Measurements from ENCODE around the gene IL9.

The IL9 gene

GRCh38 chr5:135894789-135895188 is 852 bp downstream of the IL9 start:
- no peak for TF ChIP-seq CTCF (IDR thresholded peaks at IDR 0.05; ENCODE audit: insufficient read depth, low read depth, low read length, missing control alignments)
- DNase-seq (ENCODE audit: low read depth) = no peak
- H3K4me3 ChIP-seq (ENCODE audit: low read depth, low read length) = no peak overlapping the region

- DNase-seq (ENCODE audit: low read depth) = no peak
- no peak overlapping the region for H3K4me3 ChIP-seq (ENCODE audit: low read depth, low read length)
- no peak for TF ChIP-seq CTCF (IDR thresholded peaks at IDR 0.05; ENCODE audit: insufficient read depth, low read depth, low read length, missing control alignments)
These were observed 1.4 kb downstream of the IL9 start for GRCh38 chr5:135894276-135894675.

- H3K4me3 ChIP-seq (ENCODE audit: low read depth, low read length) = no peak overlapping the region
- no peak for DNase-seq (ENCODE audit: low read depth)
- peak; percentile 3 for TF ChIP-seq CTCF (IDR thresholded peaks at IDR 0.05; ENCODE audit: insufficient read depth, low read depth, low read length, missing control alignments)
These were observed 3.9 kb downstream of the IL9 start for GRCh38 chr5:135891791-135892190.

- no peak for TF ChIP-seq CTCF (IDR thresholded peaks at IDR 0.05; ENCODE audit: insufficient read depth, low read depth, low read length, missing control alignments)
- DNase-seq (ENCODE audit: low read depth) = no peak
- H3K4me3 ChIP-seq (ENCODE audit: low read depth, low read length) = no peak overlapping the region
These were observed 4.4 kb downstream of the IL9 start for GRCh38 chr5:135891268-135891667.

GRCh38 chr5:135890867-135891266 is 4.8 kb downstream of the IL9 start:
- peak; percentile 62 for DNase-seq (ENCODE audit: low read depth)
- no peak for TF ChIP-seq CTCF (IDR thresholded peaks at IDR 0.05; ENCODE audit: insufficient read depth, low read depth, low read length, missing control alignments)
- H3K4me3 ChIP-seq (ENCODE audit: low read depth, low read length) = no peak overlapping the region

- DNase-seq (ENCODE audit: low read depth) = no peak
- no peak for TF ChIP-seq CTCF (IDR thresholded peaks at IDR 0.05; ENCODE audit: insufficient read depth, low read depth, low read length, missing control alignments)
- H3K4me3 ChIP-seq (ENCODE audit: low read depth, low read length) = no peak overlapping the region
These were observed 5.3 kb downstream of the IL9 start for GRCh38 chr5:135890296-135890695.

- no peak overlapping the region for H3K4me3 ChIP-seq (ENCODE audit: low read depth, low read length)
- no peak for TF ChIP-seq CTCF (IDR thresholded peaks at IDR 0.05; ENCODE audit: insufficient read depth, low read depth, low read length, missing control alignments)
- DNase-seq (ENCODE audit: low read depth) = no peak
These were observed 7.6 kb downstream of the IL9 start for GRCh38 chr5:135887881-135888614.

Measured in GM12865 (cell line).